Mesenteric fat pad (tissue), 1 donor: ENCODE measurements around the gene GNAZ. TPM values are rescaled to one million over a fixed set of nuclear protein-coding genes. Genes with fewer than 3 reads are reported as not detected.
"Not testable (repeated sequence)": the region's sequence is repeated elsewhere in the genome, so short reads cannot be mapped to it uniquely, and the experiment has no call there.

Experiments used
- DNase-seq: peaks from one replicate; pipeline ENCODE4 v3.0.0-alpha.2; 2020; ENCODE audit warnings: low spot score
- long read RNA-seq: library from polyadenylated mRNA; unstranded; transcript quantifications from one replicate; pipeline ENCODE4 v2.0.0, GENCODE V29; 2020
- total RNA-seq: library from RNA; stranded (reverse); fragmentation: NEBNext Ultra II Directional; extraction: Animal tissue kit (Norgen Biotek cat#: 25700); gene quantifications from one replicate; pipeline ENCODE4 v1.2.1, GENCODE V29; 2021
- donor health status: DM: yes; HTN: yes; CAD: no.

Gene GNAZ
- 18.3 TPM for total RNA-seq
- long read RNA-seq, partial matches to known transcripts: 22 of 44 reads
- long read RNA-seq, other reads (novel, unspliced or antisense): 20 of 44 reads

DNA sequence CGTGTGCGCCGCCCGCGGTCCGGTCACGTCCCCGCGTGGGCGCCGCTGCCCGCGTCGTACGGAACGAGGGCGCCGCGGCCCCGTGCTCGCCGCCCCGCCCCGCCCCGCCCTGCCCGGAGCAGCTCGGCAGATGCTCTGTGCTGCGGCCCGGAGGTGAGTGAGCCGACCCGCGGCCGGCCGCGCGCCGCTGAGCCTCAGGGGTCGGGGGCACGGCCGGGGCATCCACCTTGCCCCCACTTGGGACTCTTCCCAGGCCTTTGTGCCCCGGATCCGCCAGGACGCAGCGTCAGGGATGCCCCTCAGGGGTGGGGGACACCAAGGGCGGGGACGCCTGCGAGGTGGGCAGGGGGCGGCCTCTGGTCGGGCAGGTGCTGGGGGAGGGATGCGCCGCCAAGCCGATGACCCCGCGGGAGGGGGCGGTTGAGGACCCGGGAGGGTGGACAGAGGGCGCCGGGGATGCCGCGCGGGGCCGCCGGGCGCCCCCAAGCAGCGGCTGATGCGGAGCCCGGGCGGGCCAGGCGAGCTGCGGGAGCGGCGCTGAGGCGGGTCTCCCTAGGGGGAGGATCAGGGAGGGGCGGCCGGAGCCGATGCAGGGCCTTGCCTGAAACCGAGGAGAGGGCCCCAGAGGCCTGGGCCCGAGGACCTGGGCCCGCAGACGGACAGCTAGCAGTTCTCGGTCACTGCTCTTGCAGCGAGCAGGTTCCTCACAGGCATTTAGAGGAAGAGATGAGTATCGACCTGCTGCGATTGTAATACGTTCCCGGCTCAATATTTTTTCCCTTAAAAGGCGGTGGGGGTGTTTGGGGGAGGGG, at the start of gene GNAZ:
Gene GNAZ, plus strand, starts transcription at position 102 of the 812 bp plus-strand sequence. CDS start 25,177 bp downstream, outside the sequence.
- DNase-seq: peak; percentile 76

DNA sequence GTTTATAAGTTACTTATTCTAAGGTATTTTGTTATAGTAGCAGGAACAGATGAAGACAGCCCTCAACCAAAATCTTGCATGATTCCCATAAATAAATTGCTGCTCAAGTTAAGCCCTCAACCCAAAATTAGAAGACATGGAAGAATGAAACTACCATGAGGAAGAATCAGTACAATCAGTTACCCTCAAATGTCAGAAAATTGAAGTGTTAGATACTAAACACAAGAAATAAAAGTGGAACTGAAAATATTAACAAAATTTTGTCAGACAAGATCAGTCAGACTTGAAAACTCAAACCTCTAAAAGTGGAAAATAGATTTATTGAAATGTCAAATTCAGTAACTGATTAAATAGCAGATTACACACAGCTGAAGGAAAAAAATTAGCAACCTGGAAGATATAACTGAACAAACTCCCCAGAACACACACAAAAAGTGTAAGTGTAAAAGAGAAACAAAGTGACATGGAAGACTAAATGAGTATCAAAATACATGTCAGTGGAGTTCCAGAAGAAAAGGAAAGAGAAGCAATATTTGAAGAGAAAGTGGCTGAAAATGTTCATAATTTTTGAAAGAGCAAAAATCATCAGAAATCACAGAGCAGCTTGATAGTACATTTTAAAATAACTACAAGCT, 49.5 kb upstream of the GNAZ start:
- no peak for DNase-seq

DNA sequence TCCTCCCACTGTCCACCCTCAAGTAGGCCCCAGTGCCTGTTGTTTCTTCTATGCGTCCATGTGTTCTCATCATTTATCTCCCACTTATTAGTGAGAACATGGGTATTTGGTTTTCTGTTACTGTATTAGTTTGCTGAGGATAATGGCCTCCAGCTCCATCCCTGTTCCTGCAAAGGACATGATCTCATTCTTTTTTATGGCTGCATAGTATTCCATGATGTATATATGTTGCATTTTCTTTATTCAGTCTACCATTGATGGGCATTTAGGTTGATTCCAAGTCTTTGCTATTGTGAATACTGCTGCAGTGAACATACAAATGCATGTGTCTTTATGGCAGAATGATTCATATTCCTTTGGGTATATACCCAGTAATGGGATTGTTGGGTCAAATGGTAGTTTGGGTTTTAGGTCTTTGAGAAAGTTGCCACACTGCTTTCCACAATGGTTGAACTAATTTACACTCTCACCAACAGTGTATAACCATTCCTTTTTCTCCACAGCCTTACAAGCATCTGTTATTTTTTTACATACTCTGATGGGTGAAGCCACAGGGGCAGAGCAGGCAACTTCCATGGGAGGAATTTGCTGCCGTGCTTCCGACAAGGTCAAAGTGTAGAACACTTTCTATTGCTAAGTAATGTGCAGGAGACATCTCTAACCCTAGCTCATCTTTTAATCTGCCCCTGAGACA, 48.5 kb upstream of the GNAZ start:
- DNase-seq: not testable (repeated sequence)

DNA sequence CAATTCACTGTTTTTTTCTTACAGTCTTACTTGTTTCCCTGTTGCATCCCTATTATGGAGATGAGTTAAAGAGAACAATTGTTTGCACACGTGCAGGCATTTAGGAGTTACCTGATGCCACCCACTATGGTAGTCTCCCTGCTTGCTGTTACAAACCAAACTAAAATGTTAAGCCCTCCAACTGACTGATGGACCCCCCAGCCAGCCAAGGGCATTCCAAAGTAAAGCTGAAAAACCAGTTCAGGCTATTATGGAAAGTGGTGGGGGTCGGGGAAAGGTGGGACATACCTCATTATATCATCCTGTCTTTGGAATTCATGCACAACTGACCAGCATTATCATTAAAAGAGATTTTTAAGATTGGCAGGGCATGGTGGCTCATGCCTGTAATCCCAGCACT, 47.0 kb upstream of the GNAZ start:
- no peak for DNase-seq

DNA sequence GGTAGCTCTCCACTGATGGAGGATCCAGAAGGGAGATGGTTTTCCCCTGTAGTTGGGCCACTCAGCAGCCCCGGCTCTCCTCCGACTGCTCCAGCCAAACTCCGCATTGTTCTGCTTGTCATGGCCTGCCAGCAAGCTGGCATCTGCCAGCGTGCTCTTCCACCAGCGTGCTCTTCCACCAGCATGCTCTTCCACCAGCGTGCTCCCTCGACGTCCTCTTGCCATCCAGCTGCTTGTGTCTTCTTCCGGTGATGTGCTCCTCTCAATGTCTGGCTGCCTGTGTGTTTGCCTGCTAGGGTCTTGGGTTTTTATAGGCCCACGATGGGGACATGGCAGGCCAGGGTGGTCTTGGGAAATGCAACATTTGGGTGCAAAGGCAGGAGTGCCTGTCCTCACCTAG, 43.5 kb upstream of the GNAZ start:
- no peak for DNase-seq

DNA sequence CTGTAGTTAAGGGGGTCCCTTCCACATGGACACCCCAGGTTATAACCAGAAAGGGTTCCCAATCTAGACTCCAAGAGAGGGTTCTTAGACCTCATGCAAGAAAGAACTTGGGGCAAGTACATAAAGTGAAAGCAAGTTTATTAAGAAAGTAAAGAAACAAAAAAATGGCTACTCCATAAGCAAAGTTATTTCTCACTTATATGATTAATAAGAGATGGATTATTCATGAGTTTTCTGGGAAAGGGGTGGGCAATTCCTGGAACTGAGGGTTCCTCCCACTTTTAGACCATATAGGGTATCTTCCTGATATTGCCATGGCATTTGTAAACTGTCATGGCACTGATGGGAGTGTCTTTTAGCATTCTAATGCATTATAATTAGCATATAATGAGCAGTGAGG, 42.5 kb upstream of the GNAZ start:
- not testable (repeated sequence) for DNase-seq

DNA sequence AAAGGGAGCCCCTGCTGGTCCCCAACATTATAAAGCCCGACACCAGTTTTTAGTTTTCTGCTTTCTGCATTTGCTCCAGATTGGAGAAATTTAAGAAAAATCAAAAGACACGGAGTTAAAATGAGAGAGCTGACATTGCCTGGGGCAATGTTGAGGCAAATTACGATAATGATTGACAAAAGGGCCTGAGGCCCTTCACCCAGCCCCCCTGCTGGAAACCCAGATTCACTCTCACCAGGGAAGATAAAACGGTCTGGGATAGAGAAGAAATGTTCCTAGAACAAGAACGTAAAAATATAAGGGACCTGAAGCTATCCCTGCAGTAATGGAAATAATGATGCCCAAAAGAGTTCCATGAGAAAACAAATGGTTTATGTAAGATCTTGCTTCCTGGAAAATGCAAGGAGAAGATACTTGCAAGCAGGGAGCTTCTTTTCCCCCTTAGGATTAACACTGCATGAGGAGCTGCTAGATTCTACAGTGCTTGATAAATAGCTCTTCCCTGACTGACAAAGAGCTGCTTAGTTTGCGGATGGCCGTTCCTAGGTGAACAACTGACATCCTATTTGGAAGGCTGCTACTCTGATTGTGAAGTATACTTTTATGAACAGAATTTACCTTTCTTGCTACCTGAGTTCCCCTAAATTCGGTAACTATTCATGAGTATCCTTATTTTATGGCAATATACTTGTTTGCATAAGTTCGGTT, 40.6 kb upstream of the GNAZ start:
- no peak for DNase-seq

DNA sequence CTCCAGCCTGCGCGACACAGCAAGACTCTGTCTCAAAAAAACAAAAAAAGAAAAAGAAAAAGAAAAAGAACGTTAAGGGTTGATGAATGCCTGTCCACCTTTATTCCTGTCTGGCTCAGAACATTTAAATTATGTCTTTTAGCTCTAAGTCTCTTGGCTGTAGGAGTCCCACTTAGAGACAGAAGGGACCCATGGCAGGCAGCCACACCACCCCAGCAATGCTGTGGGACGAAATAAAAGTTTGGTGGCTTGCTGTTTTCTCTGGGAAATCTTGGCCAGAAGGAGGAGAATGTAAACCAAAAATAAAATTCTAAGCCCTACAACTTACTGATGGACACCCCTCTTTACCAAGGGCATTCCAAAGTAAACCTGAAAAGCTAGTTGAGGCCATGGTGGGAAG, 38.9 kb upstream of the GNAZ start:
- no peak for DNase-seq

DNA sequence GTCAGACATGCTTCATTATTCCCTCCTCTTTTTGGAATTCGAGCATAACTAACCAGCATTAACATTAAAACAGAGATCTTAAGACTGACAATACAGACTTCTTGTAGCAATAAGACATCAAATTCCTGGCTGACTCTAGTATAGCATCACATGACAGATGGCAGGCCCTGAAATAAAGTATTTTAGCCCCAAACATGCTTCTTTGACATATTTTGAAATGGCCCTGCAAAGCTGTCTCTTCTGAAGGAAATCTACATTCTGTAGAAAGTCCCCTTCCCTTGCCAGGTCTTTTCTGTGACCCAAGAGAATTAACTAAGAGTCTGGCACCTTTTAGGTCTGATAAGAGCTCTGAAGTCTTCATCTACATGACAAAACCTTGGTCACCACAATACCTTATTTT, 38.5 kb upstream of the GNAZ start:
- DNase-seq: no peak

DNA sequence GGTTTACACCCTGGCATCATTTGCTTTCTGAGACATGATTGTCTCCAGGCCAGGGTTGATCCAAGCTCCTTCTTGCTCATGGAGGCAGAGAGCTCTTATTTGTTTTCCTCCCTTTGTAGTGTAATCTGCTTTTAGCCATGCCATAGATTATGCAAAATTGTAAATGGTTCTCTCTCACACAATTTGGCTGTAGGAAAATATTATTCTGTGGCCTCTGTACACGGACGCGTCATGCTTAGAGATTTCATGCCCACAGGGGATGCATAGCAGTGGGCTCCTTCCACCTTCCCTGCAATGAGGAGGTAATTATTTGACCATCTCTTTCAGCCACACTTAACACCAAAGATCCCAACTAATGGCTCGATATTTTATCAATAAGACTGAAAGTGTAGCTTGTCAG, 37.7 kb upstream of the GNAZ start:
- DNase-seq: no peak

DNA sequence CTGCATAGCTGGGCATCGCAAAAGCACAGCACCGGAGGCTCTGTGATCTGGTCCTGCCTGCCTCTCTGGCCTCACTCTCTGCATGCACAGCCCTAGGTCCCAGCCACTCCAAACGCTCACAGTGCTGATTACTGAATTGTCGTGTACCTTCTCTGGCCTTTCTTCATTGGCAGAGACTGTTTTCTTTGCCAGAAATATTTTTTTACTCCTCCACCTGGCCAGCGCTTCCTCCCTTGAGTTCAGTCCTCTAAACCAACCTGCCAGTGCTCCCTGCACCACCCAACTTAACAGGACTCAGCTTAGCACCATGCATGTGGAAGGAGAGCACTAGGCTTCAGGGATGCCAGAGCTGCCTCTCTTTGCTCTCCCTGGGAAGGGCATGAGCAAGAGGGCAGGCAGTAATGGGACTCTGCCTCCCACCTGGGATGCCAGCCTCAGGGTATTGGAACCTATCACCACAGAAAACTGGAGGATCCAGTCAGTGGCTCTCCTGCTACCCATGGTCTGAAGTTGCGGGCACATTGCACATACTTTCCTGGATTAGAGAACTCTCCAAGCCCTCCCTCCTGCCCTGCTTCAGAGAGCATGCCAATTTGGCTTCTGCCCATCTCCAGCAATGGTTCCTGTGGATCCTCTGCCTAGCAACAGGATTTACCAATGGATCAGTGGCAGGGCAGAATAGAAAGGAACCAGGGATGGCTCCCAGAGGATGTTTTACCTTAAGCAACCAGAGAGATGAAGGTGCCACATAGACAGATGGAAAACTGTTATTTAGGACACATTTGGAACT, 37.0 kb upstream of the GNAZ start:
- DNase-seq: no peak

DNA sequence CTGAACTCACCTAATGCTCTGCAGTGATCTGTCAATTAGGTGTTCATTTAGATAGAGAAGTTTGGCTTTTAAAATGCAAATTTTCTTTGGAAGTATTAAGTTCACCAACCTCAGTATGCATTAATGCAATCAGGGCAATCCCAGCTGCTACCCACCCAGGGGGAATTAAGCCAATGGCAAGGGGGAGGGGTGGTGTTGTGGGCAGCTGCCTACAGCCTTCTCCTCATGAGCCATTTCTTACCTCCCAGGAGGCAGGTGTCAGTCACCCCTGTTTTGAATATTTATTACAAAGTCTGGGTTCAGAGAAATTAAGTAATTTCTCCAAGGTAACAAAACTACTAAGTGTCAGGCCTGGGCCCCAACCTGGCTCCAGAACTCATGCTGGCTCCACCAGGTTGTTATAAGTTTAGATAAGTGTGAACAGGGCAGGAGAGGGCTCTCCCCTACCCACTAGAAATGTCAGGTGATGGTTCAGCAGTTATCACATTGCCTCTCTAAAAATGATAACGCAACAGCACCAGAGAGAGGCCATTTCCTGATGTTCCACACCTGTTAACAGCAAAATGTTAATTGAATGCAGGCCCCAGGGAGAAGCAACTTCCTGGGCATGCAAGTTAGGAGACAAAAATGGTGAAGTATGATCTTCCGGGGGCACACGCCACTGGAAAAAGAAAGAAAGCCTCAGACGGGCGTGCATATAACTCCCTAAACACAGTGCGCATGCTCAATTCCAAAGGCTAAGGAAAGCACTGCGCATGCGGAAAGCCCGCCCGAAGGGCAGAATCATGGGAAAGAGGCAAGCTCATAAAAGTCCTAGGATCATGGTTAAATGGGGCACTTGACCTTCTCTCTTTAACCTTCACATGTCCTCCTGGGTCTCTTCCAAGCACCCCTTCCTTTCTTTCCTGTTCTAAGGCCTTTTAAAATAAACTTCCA, 35.4 kb upstream of the GNAZ start:
- DNase-seq: no peak

DNA sequence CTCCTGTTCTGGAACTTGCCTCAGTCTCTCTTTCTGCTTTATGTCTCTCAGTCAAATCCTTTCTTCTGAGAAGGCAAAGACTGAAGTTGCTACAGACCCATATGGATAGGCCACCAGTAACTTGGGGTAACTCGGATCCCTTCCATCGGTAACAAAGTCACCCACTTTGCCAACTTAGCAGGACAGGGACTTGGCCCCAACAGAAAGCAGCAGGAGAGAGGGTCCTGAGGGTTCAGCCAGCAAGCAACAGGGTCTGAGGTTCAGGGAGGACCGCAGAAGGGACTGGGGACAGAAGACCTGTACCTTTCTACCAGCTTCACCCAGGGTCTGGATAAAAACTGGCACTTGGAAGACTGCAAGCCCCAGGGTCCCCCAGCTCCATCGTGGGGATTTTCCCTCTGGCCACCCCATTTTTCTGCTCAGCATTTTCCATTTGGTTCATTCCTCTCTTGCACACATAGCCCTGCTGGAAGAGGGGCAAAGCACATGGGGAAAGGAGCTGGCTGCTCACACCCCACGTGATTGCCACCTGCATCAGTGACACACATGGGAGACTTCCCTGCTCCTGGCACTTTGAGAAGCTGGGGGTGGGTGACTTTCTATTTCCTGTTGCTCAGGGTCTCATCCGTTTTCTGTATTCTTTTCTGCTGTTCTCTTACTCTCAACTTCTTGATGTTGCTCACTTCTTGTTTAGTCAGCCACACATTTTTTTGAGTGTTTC, 34.6 kb upstream of the GNAZ start:
- DNase-seq: no peak

DNA sequence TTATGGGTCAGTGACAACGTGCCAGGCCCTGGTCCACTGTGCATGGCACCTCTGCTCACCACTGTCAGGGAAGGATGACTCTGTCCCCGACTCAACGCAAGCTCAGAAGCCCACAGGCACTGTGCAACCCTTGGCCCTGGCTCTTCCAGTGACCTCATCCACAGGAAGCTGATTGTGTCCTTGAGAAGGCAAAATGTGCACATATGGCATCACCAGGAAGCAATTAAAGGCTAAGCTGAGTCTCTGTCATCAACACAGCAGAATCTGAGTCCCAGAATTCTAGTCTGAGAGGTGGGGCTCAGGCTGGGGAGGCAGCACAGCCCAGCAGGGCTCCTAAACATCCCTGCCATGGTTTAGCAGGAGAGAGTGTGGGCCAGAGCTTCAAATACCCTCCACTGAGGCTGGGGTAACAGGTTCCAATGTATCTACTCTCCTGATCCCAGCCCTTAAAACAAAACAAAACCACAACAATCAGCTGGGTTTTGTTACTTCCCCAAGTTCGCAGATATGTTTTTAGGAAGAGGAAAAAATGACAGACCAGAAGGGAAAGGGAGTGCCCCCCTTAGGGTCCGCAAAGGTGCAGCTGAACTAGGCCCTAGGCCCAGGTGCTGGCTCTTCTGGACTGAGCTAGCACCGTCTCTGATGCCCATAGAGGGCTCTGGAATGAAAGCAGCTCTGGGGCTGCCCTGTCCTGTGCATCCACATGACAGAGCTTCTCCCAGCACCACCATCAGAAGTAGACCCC, 33.5 kb upstream of the GNAZ start:
- DNase-seq: no peak

DNA sequence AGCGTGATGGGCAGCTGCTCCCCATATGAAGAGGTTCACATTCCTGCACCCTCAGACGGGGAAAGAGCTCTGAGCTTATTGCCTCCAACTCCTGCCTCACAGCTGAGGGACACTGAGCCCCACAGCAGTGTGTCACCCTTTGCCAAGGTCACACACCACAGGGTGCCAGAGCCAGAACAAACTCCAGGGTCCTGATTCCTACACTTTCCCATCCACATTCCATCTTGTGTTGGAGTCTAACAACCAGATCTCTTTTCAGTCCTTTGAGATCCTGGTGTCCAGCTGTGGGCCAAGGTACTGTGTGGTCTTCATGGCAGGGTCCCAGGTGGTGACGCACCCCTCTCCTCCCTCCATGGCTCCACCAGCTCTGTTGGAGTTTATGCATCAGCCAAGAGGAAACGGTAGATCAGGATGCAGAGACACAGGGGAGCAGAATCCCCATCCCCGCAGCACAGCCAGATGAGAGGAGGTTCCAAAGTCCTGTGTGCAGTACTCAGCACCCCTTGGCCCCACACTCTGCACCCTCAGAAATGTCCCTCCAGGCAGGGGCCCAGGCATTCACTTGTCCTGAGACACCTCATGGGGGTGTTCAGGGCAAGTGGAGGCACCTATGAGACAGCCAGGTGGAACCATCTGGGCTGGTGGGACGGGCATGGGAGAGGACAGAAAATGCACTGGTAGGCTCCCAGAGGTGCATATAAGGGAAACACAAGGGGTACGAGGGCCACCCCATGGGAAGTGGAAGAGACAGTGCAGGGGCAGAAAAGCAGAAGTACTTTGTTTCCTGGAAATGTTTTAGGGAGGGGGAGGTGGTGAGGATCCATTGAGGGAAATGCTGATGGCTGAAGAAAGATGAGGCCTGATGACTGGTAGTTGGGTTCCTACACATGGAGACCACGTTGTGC, 32.6 kb upstream of the GNAZ start:
- peak; percentile 77 for DNase-seq

DNA sequence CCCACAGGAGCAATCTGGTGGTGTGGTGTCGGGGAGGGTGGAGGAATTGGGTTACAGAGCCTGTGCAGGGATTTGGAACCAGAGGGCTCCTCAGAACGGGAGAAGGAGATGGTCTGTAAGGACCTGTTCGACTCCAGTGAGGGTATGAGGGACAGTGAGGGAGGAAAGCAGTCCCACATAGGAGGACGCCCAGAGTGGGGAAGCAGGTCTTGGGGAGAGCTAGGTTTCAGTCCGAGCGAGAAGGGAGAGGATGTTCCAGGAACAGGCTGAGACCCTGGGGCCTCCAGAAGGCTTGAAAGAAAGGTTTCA, 32.0 kb upstream of the GNAZ start:
- no peak for DNase-seq

DNA sequence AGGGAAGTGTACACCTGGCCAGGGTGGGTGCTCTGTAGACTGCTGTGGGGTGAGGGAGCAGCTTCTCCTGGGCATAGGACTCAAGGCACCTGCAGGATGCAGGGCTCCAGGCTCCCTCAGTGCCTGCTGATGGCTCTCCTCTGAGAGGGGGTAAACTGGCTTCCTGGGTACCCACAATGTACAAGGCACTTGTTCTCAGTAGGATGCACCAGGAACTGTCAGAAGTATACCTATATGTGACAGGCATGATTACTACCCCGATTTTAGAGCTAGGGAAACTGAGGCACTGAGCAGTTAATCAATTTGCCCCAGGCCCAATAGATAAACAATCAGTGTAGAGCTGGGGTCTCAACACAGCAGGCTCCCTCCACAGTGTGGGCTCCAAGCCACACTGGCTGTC, 31.4 kb upstream of the GNAZ start:
- no peak for DNase-seq
